Measurements from ENCODE around the gene NLN.
"Not testable (repeated sequence)": the region's sequence is repeated elsewhere in the genome, so short reads cannot be mapped to it uniquely, and the experiment has no call there.

NLN gene

GRCh38 chr5:65799857-65800256 lies 77.9 kb downstream of the NLN start:
- H3K27ac ChIP-seq (ENCODE audit: low read length): no peak overlapping the region
- H3K27me3 ChIP-seq (ENCODE audit: low read depth, low read length): no peaks in the 10 kb centered on the region
- no peaks in the 10 kb centered on the region for H3K4me1 ChIP-seq (ENCODE audit: control insufficient read depth in 1 of 2, insufficient read depth in 2 of 2, low read length in 2 of 2)
- H3K4me3 ChIP-seq (ENCODE audit: low read depth in 1 of 2, low read length in 2 of 2): no peak overlapping the region
- no peaks in the 10 kb centered on the region for H3K9me3 ChIP-seq (ENCODE audit: control insufficient read depth in 1 of 2, low read length in 2 of 2)
- H3K36me3 ChIP-seq (ENCODE audit: control insufficient read depth in 1 of 2, insufficient read depth in 2 of 2, low read length in 2 of 2): no peaks in the 10 kb centered on the region

GRCh38 chr5:65800775-65801174 lies 78.8 kb downstream of the NLN start:
- Histone ChIP-seq H3K4me3 (ENCODE audit: low read depth in 1 of 2, low read length in 2 of 2) (no peak overlapping the region), H3K9me3 (ENCODE audit: control insufficient read depth in 1 of 2, low read length in 2 of 2) (no peaks in the 10 kb centered on the region), H3K27me3 (ENCODE audit: low read depth, low read length) (no peaks in the 10 kb centered on the region), H3K27ac (ENCODE audit: low read length) (no peak overlapping the region), H3K36me3 (ENCODE audit: control insufficient read depth in 1 of 2, insufficient read depth in 2 of 2, low read length in 2 of 2) (no peaks in the 10 kb centered on the region), H3K4me1 (ENCODE audit: control insufficient read depth in 1 of 2, insufficient read depth in 2 of 2, low read length in 2 of 2) (no peaks in the 10 kb centered on the region)

- Histone ChIP-seq H3K4me3 (ENCODE audit: low read depth in 1 of 2, low read length in 2 of 2) (no peak overlapping the region), H3K9me3 (ENCODE audit: control insufficient read depth in 1 of 2, low read length in 2 of 2) (no peaks in the 10 kb centered on the region), H3K36me3 (ENCODE audit: control insufficient read depth in 1 of 2, insufficient read depth in 2 of 2, low read length in 2 of 2) (no peaks in the 10 kb centered on the region), H3K4me1 (ENCODE audit: control insufficient read depth in 1 of 2, insufficient read depth in 2 of 2, low read length in 2 of 2) (no peaks in the 10 kb centered on the region), H3K27me3 (ENCODE audit: low read depth, low read length) (no peaks in the 10 kb centered on the region), H3K27ac (ENCODE audit: low read length) (no peak overlapping the region)
Measured at GRCh38 chr5:65801352-65801783, 79.4 kb downstream of the NLN start.

GRCh38 chr5:65802080-65802479 lies 80.1 kb downstream of the NLN start:
- no peak overlapping the region for H3K4me3 ChIP-seq (ENCODE audit: low read depth in 1 of 2, low read length in 2 of 2)
- no peak overlapping the region for H3K27ac ChIP-seq (ENCODE audit: low read length)
- no peaks in the 10 kb centered on the region for H3K27me3 ChIP-seq (ENCODE audit: low read depth, low read length)
- no peaks in the 10 kb centered on the region for H3K9me3 ChIP-seq (ENCODE audit: control insufficient read depth in 1 of 2, low read length in 2 of 2)
- H3K4me1 ChIP-seq (ENCODE audit: control insufficient read depth in 1 of 2, insufficient read depth in 2 of 2, low read length in 2 of 2): no peaks in the 10 kb centered on the region
- H3K36me3 ChIP-seq (ENCODE audit: control insufficient read depth in 1 of 2, insufficient read depth in 2 of 2, low read length in 2 of 2): no peaks in the 10 kb centered on the region

GRCh38 chr5:65802820-65803219 lies 80.8 kb downstream of the NLN start:
- Histone ChIP-seq H3K4me3 (ENCODE audit: low read depth in 1 of 2, low read length in 2 of 2) (no peak overlapping the region), H3K9me3 (ENCODE audit: control insufficient read depth in 1 of 2, low read length in 2 of 2) (no peaks in the 10 kb centered on the region), H3K27ac (ENCODE audit: low read length) (no peak overlapping the region), H3K36me3 (ENCODE audit: control insufficient read depth in 1 of 2, insufficient read depth in 2 of 2, low read length in 2 of 2) (no peaks in the 10 kb centered on the region), H3K4me1 (ENCODE audit: control insufficient read depth in 1 of 2, insufficient read depth in 2 of 2, low read length in 2 of 2) (no peaks in the 10 kb centered on the region), H3K27me3 (ENCODE audit: low read depth, low read length) (no peaks in the 10 kb centered on the region)

GRCh38 chr5:65803699-65804391 lies 81.8 kb downstream of the NLN start:
- no peak overlapping the region for H3K27ac ChIP-seq (ENCODE audit: low read length)
- H3K4me1 ChIP-seq (ENCODE audit: control insufficient read depth in 1 of 2, insufficient read depth in 2 of 2, low read length in 2 of 2): no peaks in the 10 kb centered on the region

GRCh38 chr5:65805089-65805488 lies 83.1 kb downstream of the NLN start:
- H3K4me1 ChIP-seq (ENCODE audit: control insufficient read depth in 1 of 2, insufficient read depth in 2 of 2, low read length in 2 of 2): no peaks in the 10 kb centered on the region
- no peaks in the 10 kb centered on the region for H3K27me3 ChIP-seq (ENCODE audit: low read depth, low read length)
- no peak overlapping the region for H3K4me3 ChIP-seq (ENCODE audit: low read depth in 1 of 2, low read length in 2 of 2)
- H3K27ac ChIP-seq (ENCODE audit: low read length): no peak overlapping the region
- H3K9me3 ChIP-seq (ENCODE audit: control insufficient read depth in 1 of 2, low read length in 2 of 2): no peaks in the 10 kb centered on the region
- H3K36me3 ChIP-seq (ENCODE audit: control insufficient read depth in 1 of 2, insufficient read depth in 2 of 2, low read length in 2 of 2): no peaks in the 10 kb centered on the region

More at GRCh38 chr5:65803699-65804391, 81.8 kb downstream of the NLN start:
- no peaks in the 10 kb centered on the region for H3K9me3 ChIP-seq (ENCODE audit: control insufficient read depth in 1 of 2, low read length in 2 of 2)
- H3K4me3 ChIP-seq (ENCODE audit: low read depth in 1 of 2, low read length in 2 of 2): no peak overlapping the region
- no peaks in the 10 kb centered on the region for H3K27me3 ChIP-seq (ENCODE audit: low read depth, low read length)
- H3K36me3 ChIP-seq (ENCODE audit: control insufficient read depth in 1 of 2, insufficient read depth in 2 of 2, low read length in 2 of 2): no peaks in the 10 kb centered on the region

GRCh38 chr5:65807494-65807893 lies 85.5 kb downstream of the NLN start:
- not testable (repeated sequence) for H3K36me3 ChIP-seq (ENCODE audit: control insufficient read depth in 1 of 2, insufficient read depth in 2 of 2, low read length in 2 of 2); H3K4me3 ChIP-seq (ENCODE audit: low read depth in 1 of 2, low read length in 2 of 2); H3K27ac ChIP-seq (ENCODE audit: low read length)

GRCh38 chr5:65808251-65808741 lies 86.3 kb downstream of the NLN start:
- H3K9me3 ChIP-seq (ENCODE audit: control insufficient read depth in 1 of 2, low read length in 2 of 2): no peaks in the 10 kb centered on the region
- no peak overlapping the region for H3K27ac ChIP-seq (ENCODE audit: low read length)
- no peaks in the 10 kb centered on the region for H3K27me3 ChIP-seq (ENCODE audit: low read depth, low read length)
- H3K4me1 ChIP-seq (ENCODE audit: control insufficient read depth in 1 of 2, insufficient read depth in 2 of 2, low read length in 2 of 2): no peaks in the 10 kb centered on the region
- H3K4me3 ChIP-seq (ENCODE audit: low read depth in 1 of 2, low read length in 2 of 2): no peak overlapping the region
- no peaks in the 10 kb centered on the region for H3K36me3 ChIP-seq (ENCODE audit: control insufficient read depth in 1 of 2, insufficient read depth in 2 of 2, low read length in 2 of 2)

More at GRCh38 chr5:65807494-65807893, 85.5 kb downstream of the NLN start:
- H3K9me3 ChIP-seq (ENCODE audit: control insufficient read depth in 1 of 2, low read length in 2 of 2); H3K4me1 ChIP-seq (ENCODE audit: control insufficient read depth in 1 of 2, insufficient read depth in 2 of 2, low read length in 2 of 2); H3K27me3 ChIP-seq (ENCODE audit: low read depth, low read length): not testable (repeated sequence)

- H3K27ac ChIP-seq (ENCODE audit: low read length): no peak overlapping the region
- H3K4me1 ChIP-seq (ENCODE audit: control insufficient read depth in 1 of 2, insufficient read depth in 2 of 2, low read length in 2 of 2): no peaks in the 10 kb centered on the region
Measured at GRCh38 chr5:65808818-65809217, 86.8 kb downstream of the NLN start.

GRCh38 chr5:65809817-65810531 lies 88.0 kb downstream of the NLN start:
- Histone ChIP-seq H3K9me3 (ENCODE audit: control insufficient read depth in 1 of 2, low read length in 2 of 2) (no peaks in the 10 kb centered on the region), H3K4me3 (ENCODE audit: low read depth in 1 of 2, low read length in 2 of 2) (no peak overlapping the region), H3K36me3 (ENCODE audit: control insufficient read depth in 1 of 2, insufficient read depth in 2 of 2, low read length in 2 of 2) (no peaks in the 10 kb centered on the region), H3K27ac (ENCODE audit: low read length) (no peak overlapping the region), H3K4me1 (ENCODE audit: control insufficient read depth in 1 of 2, insufficient read depth in 2 of 2, low read length in 2 of 2) (no peaks in the 10 kb centered on the region), H3K27me3 (ENCODE audit: low read depth, low read length) (no peaks in the 10 kb centered on the region)

More at GRCh38 chr5:65808818-65809217, 86.8 kb downstream of the NLN start:
- Histone ChIP-seq H3K27me3 (ENCODE audit: low read depth, low read length) (no peaks in the 10 kb centered on the region), H3K4me3 (ENCODE audit: low read depth in 1 of 2, low read length in 2 of 2) (no peak overlapping the region), H3K36me3 (ENCODE audit: control insufficient read depth in 1 of 2, insufficient read depth in 2 of 2, low read length in 2 of 2) (no peaks in the 10 kb centered on the region), H3K9me3 (ENCODE audit: control insufficient read depth in 1 of 2, low read length in 2 of 2) (no peaks in the 10 kb centered on the region)

All from muscle layer of duodenum (tissue), 2 donors.